HepG2 (cell line): ENCODE results near the gene VDAC1. TPM values are rescaled to one million over a fixed set of nuclear protein-coding genes. Genes with fewer than 3 reads are reported as not detected.

Experiments
- CAMTA2 ChIP-seq: sonication (generic); formaldehyde crosslinking; IDR thresholded peaks from 2 replicates; pipeline ENCODE4 v1.4.0; 2020; ENCODE audit warnings: mild to moderate bottlenecking, missing genetic modification reagents, borderline replicate concordance
- E2F2 ChIP-seq: sonication (generic); formaldehyde crosslinking; IDR thresholded peaks from 2 replicates; pipeline ENCODE4 v1.4.0; 2020; ENCODE audit warnings: missing genetic modification reagents, borderline replicate concordance
- GABPA ChIP-seq, 2 experiments: IDR thresholded peaks; 2 replicates each; pipeline ENCODE4 v1.6.1; 2011 to 2016; ENCODE audit warnings: low read depth in 2 of 2, low read length in 1 of 2, missing biosample characterization in 1 of 2, missing genetic modification characterization in 1 of 2
- HNF4A ChIP-seq: sonication (generic); formaldehyde crosslinking; IDR thresholded peaks from 2 replicates; pipeline ENCODE4 v1.4.0; 2020; ENCODE audit warnings: missing genetic modification reagents
- HOXD1 ChIP-seq: sonication (generic); formaldehyde crosslinking; IDR thresholded peaks from 2 replicates; pipeline ENCODE4 v1.5.0; 2020; ENCODE audit warnings: missing genetic modification reagents
- KDM3A ChIP-seq: IDR thresholded peaks from 2 replicates; pipeline ENCODE4 v1.6.1; 2018; ENCODE audit warnings: low read depth, missing compliant biosample characterization
- ONECUT2 ChIP-seq: sonication (generic); formaldehyde crosslinking; IDR thresholded peaks from 2 replicates; pipeline ENCODE4 v1.4.0; 2020; ENCODE audit warnings: missing genetic modification reagents
- PRDM10 ChIP-seq: sonication (generic); formaldehyde crosslinking; IDR thresholded peaks from 2 replicates; pipeline ENCODE4 v1.4.0; 2020; ENCODE audit warnings: low read depth, missing genetic modification reagents
- RERE ChIP-seq: IDR thresholded peaks from 2 replicates; pipeline ENCODE4 v1.6.1; 2016; ENCODE audit warnings: low read depth, missing genetic modification reagents, missing compliant biosample characterization
- SIN3B ChIP-seq: fragments of 150-350 bp; IDR thresholded peaks from 2 replicates; pipeline ENCODE4 v1.6.1; 2014; ENCODE audit warnings: low read length
- SMC3 ChIP-seq: IDR thresholded peaks from 2 replicates; pipeline ENCODE4 v1.6.1; 2011; ENCODE audit warnings: low read length, improper control_type of control experiment
- ZBTB44 ChIP-seq: sonication (generic); formaldehyde crosslinking; IDR thresholded peaks from 2 replicates; pipeline ENCODE4 v1.4.0; 2020; ENCODE audit warnings: missing genetic modification reagents
- ZFP36L1 ChIP-seq: sonication (generic); formaldehyde crosslinking; IDR thresholded peaks from 2 replicates; pipeline ENCODE4 v1.8.0; 2022; ENCODE audit warnings: mild to moderate bottlenecking, missing genetic modification reagents, moderate library complexity
- ZNF282 ChIP-seq: fragments of 450-650 bp; IDR thresholded peaks from 2 replicates; pipeline ENCODE4 v1.6.1; 2018; ENCODE audit not compliant: partially characterized antibody
- ZNF773 ChIP-seq: sonication (generic); formaldehyde crosslinking; IDR thresholded peaks from 2 replicates; pipeline ENCODE4 v1.4.0; 2020; ENCODE audit warnings: missing genetic modification reagents, borderline replicate concordance
- ZNF777 ChIP-seq: sonication (generic); formaldehyde crosslinking; IDR thresholded peaks from 2 replicates; pipeline ENCODE4 v1.4.0; 2020; ENCODE audit warnings: missing genetic modification reagents
- ZNF781 ChIP-seq: sonication (generic); formaldehyde crosslinking; IDR thresholded peaks from 2 replicates; pipeline ENCODE4 v1.5.1; 2020; ENCODE audit warnings: borderline replicate concordance, mild to moderate bottlenecking, missing genetic modification reagents; ENCODE audit errors: not compliant biosample characterization
- ZSCAN29 ChIP-seq: sonication (generic); formaldehyde crosslinking; conservative IDR thresholded peaks from 2 replicates; pipeline ENCODE4 v1.4.0; 2020; ENCODE audit warnings: mild to moderate bottlenecking, missing genetic modification reagents
- polyA plus RNA-seq, 8 experiments: library from polyadenylated mRNA; depleted of rRNA in 3 of 8; stranded (reverse) in 7 of 8; unstranded in 1 of 8; fragments of >200 nt; fragmentation: Illumina TruSeq in 4 of 8; extraction: Trizol in 4 of 8; gene quantifications; 2 replicates each; pipeline versions ENCODE4 v1.2.1 to v1.2.3, GENCODE V29; 2011 to 2016; ENCODE audit warnings: low read depth in 4 of 8, missing spikeins in 1 of 8, mixed read lengths in 1 of 8; ENCODE audit not compliant: insufficient read depth in 1 of 8
- total RNA-seq, 5 experiments: library from RNA; depleted of rRNA; stranded (reverse); fragments of >200 nt; fragmentation: Illumina TruSeq; extraction: Trizol; gene quantifications; 2 replicates each; pipeline ENCODE4 v1.2.3, GENCODE V29; 2016; ENCODE audit warnings: low read depth in 1 of 5

Gene VDAC1
- total and polyA plus RNA-seq, 2 of the 13 experiments (the other 11 are each of a cell fraction or from before 2014, with no cell fraction given): 112 to 380 TPM

- TF ChIP-seq PRDM10 (CRISPR knock-in tag) (no peak), E2F2 (no peak), ZFP36L1 (no peak), KDM3A (CRISPR knock-in tag) (no peak), HOXD1 (CRISPR knock-in tag) (no peak), CAMTA2 (no peak), RERE (CRISPR knock-in tag) (no peak), ZBTB44 (CRISPR knock-in tag) (no peak), ZSCAN29 (CRISPR knock-in tag) (no peak), GABPA (IDR thresholded peaks at IDR 0.05; ENCODE audit: low read depth, low read length) (no peak), GABPA (CRISPR knock-in tag; IDR thresholded peaks at IDR 0.05; ENCODE audit: low read depth) (0 out of 2 replicates have a peak, but pooled peaks have one; percentile 6), SMC3 (peak; percentile 31; the same call in 1 of the 2 replicates), ONECUT2 (CRISPR knock-in tag) (no peak), HNF4A (no peak), ZNF777 (CRISPR knock-in tag) (no peak), ZNF781 (CRISPR knock-in tag) (no peak), ZNF773 (CRISPR knock-in tag) (no peak), ZNF282 (no peak), SIN3B (no peak)
Observed at GRCh38 chr5:133996683-133997252, 8.0 kb downstream of the VDAC1 start (continued).
